ENCODE measurements around the gene ST6GALNAC3.

GRCh38 chr1:76074321-76075187 lies at the start of gene ST6GALNAC3:
- TF ChIP-seq, protein P1, sequence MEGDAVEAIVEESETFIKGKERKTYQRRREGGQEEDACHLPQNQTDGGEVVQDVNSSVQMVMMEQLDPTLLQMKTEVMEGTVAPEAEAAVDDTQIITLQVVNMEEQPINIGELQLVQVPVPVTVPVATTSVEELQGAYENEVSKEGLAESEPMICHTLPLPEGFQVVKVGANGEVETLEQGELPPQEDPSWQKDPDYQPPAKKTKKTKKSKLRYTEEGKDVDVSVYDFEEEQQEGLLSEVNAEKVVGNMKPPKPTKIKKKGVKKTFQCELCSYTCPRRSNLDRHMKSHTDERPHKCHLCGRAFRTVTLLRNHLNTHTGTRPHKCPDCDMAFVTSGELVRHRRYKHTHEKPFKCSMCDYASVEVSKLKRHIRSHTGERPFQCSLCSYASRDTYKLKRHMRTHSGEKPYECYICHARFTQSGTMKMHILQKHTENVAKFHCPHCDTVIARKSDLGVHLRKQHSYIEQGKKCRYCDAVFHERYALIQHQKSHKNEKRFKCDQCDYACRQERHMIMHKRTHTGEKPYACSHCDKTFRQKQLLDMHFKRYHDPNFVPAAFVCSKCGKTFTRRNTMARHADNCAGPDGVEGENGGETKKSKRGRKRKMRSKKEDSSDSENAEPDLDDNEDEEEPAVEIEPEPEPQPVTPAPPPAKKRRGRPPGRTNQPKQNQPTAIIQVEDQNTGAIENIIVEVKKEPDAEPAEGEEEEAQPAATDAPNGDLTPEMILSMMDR (IDR thresholded peaks at IDR 0.05; ENCODE audit: low read depth, low read length, poor library complexity, severe bottlenecking): no peak
- no peak for TF ChIP-seq EZH2phosphoT487 (IDR thresholded peaks at IDR 0.05; ENCODE audit: borderline replicate concordance, low read length)
